A549 (cell line): Measurements from ENCODE around the gene TINAG. TPM values are rescaled to one million over a fixed set of nuclear protein-coding genes. Genes with fewer than 3 reads are reported as not detected.

ENCODE experiments used
- ATAC-seq, 2 experiments: fragments of 200-7000 bp in 1 of 2; fragments of >200 bp in 1 of 2; cut with Nextera tagmentation in 1 of 2; cut with Tn5 transposase in 1 of 2; 3 replicates each; pipeline versions ENCODE4 v1.8.0 to v1.9.1; 2018 to 2020; ENCODE audit warnings: mild to moderate bottlenecking in 1 of 2, moderate library complexity in 1 of 2
- CTCF ChIA-PET: fragments of 300-600 bp; sonication (Branson Sonifier 250); formaldehyde crosslinking; extraction: SDS; loops from one replicate; lab custom pipeline; 2021; ENCODE audit warnings: antibody characterized with exemption, inconsistent platforms; lab: Yijun Ruan, JAX
- POLR2A ChIA-PET: fragments of 350-600 bp; formaldehyde crosslinking; extraction: SDS; loops from one replicate; lab custom pipeline; 2021; ENCODE audit warnings: antibody characterized with exemption, inconsistent platforms; lab: Yijun Ruan, JAX
- DNase-seq, 2 experiments: peaks; one replicate each; pipeline versions ENCODE4 v3.0.0 to v3.0.0-alpha.2; 2011 to 2016; ENCODE audit warnings: low read depth in 1 of 2, low spot score in 1 of 2
- FAIRE-seq: peaks from 2 replicates; lab custom pipeline; 2011; peaks lifted over from hg19 to GRCh38; lab: Jason Lieb, UNC
- H3K27ac ChIP-seq, 2 experiments: fragments of >200 bp; sonication (Bioruptor Twin); formaldehyde crosslinking; 3 replicates each; pipeline ENCODE4 v1.5.1; 2016 to 2017
- H3K4me1 ChIP-seq: fragments of >200 bp; sonication (Bioruptor Twin); formaldehyde crosslinking; 3 replicates; pipeline ENCODE4 v1.6.1; 2016
- H3K4me2 ChIP-seq: fragments of >200 bp; sonication (Bioruptor Twin); formaldehyde crosslinking; 3 replicates; pipeline ENCODE4 v1.6.1; 2016
- H3K4me3 ChIP-seq: fragments of >200 bp; sonication (Bioruptor Twin); formaldehyde crosslinking; 3 replicates; pipeline ENCODE4 v1.5.1; 2016
- H3K9me3 ChIP-seq: fragments of >200 bp; sonication (Bioruptor Twin); formaldehyde crosslinking; 3 replicates; pipeline ENCODE4 v1.6.1; 2016
- CEBPB ChIP-seq, 2 experiments: fragments of >200 bp in 1 of 2; sonication (Bioruptor Twin) in 1 of 2; formaldehyde crosslinking in 1 of 2; IDR thresholded peaks; 2 replicates each; pipeline ENCODE4 v1.6.1; 2012 to 2016
- CHD4 ChIP-seq: fragments of 200-600 bp; sonication (generic); IDR thresholded peaks from 2 replicates; pipeline ENCODE4 v1.6.1; 2016; ENCODE audit warnings: antibody characterized with exemption, mild to moderate bottlenecking, borderline replicate concordance
- EHF ChIP-seq: fragments of 250-450 bp; sonication (Bioruptor Pico); IDR thresholded peaks from 2 replicates; pipeline ENCODE4 v1.5.0; 2020; ENCODE audit warnings: mild to moderate bottlenecking
- EP300 ChIP-seq, 2 experiments: fragments of >200 bp; sonication (Bioruptor Twin); formaldehyde crosslinking; IDR thresholded peaks; 2 replicates in 1 of 2; 3 replicates in 1 of 2; pipeline ENCODE4 v1.6.1; 2016 to 2017
- FOSL2 ChIP-seq, 2 experiments: fragments of 450-650 bp in 1 of 2; fragments of >200 bp in 1 of 2; sonication (Bioruptor Twin) in 1 of 2; formaldehyde crosslinking; IDR thresholded peaks; 2 replicates each; pipeline versions ENCODE4 v1.5.0 to v1.6.1; 2016 to 2020; ENCODE audit warnings: mild to moderate bottlenecking in 1 of 2, moderate library complexity in 1 of 2
- GATA3 ChIP-seq: IDR thresholded peaks from 2 replicates; pipeline ENCODE4 v1.6.1; 2012; ENCODE audit warnings: borderline replicate concordance
- HDAC2 ChIP-seq: fragments of 200-600 bp; sonication (generic); IDR thresholded peaks from 2 replicates; pipeline ENCODE4 v1.6.1; 2016
- JUNB ChIP-seq: fragments of >200 bp; sonication (Bioruptor Twin); formaldehyde crosslinking; IDR thresholded peaks from 2 replicates; pipeline ENCODE4 v1.6.1; 2016
- KDM1A ChIP-seq: fragments of 200-600 bp; sonication (generic); IDR thresholded peaks from 2 replicates; pipeline ENCODE4 v1.6.1; 2016; ENCODE audit warnings: low read depth, mild to moderate bottlenecking
- MAZ ChIP-seq: fragments of 150-350 bp; IDR thresholded peaks from 2 replicates; pipeline ENCODE4 v1.6.1; 2014; ENCODE audit warnings: antibody characterized with exemption, low read depth, low read length, borderline replicate concordance
- NPAS2 ChIP-seq: fragments of 250-450 bp; sonication (Bioruptor Pico); IDR thresholded peaks from 2 replicates; pipeline ENCODE4 v1.8.0; 2022; ENCODE audit warnings: mild to moderate bottlenecking, moderate library complexity, borderline replicate concordance
- PHF8 ChIP-seq: fragments of 200-600 bp; sonication (generic); IDR thresholded peaks from 2 replicates; pipeline ENCODE4 v1.6.1; 2016; ENCODE audit warnings: low read depth, mild to moderate bottlenecking, antibody characterized with exemption, moderate library complexity, borderline replicate concordance
- RAD21 ChIP-seq, 2 experiments: fragments of >200 bp in 1 of 2; sonication (Bioruptor Twin) in 1 of 2; formaldehyde crosslinking in 1 of 2; IDR thresholded peaks in 1 of 2; conservative IDR thresholded peaks in 1 of 2; 2 replicates in 1 of 2; 3 replicates in 1 of 2; pipeline ENCODE4 v1.6.1; 2012 to 2018; ENCODE audit warnings: inconsistent platforms in 1 of 2
- RARB ChIP-seq: fragments of 250-450 bp; sonication (Bioruptor Pico); IDR thresholded peaks from 2 replicates; pipeline ENCODE4 v1.8.0; 2021; ENCODE audit warnings: mild to moderate bottlenecking, moderate library complexity
- WGBS: methylation state at CpG from one replicate; pipeline ENCODE4 v1.1.6; 2017; ENCODE audit errors: missing lambda C conversion rate; 5-methylcytosine and 5-hydroxymethylcytosine counted together
- polyA plus RNA-seq, 4 experiments: library from polyadenylated mRNA; depleted of rRNA in 3 of 4; stranded (reverse); fragments of >200 nt; fragmentation: RNase III in 1 of 4; extraction: RNeasy Plus Mini Kit Qiagen cat#74134 plus additional on column Dnase treatment in 1 of 4; gene quantifications; 2 replicates in 3 of 4; 3 replicates in 1 of 4; pipeline ENCODE4 v1.2.3, GENCODE V29; 2011 to 2017
- TF ChIP-seq, protein P1 (sequence below): fragments of 250-450 bp; sonication (Bioruptor Pico); IDR thresholded peaks from 2 replicates; pipeline ENCODE4 v1.5.0; 2021; ENCODE audit warnings: mild to moderate bottlenecking, moderate library complexity, borderline replicate concordance
- TF ChIP-seq, protein P2 (sequence below): fragments of 200-600 bp; sonication (generic); IDR thresholded peaks from 2 replicates; pipeline ENCODE4 v1.6.1; 2016; ENCODE audit warnings: antibody characterized with exemption, mild to moderate bottlenecking, moderate library complexity

Gene TINAG
- polyA plus RNA-seq, 2 of the 4 experiments (the other 2 are of a cell fraction), result 0.04 to 0.48 TPM

DNA sequence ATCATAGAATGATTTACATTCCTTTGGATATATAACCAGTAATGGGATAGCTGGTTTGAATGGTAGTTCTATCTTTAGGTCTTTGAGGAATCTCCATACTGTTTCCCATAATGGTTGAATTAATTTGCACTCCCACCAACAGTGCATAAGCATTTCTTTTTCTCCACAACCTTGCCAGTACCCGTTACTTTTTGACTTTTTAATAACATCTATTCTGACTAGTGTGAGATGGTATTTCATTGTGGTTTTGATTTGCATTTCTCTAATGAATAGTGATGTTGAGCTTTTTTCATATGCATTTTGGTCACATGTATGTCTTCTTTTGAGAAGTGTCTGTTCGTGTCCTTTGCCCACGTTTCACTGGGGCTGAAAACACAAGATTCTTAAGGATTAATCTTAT lies 107.3 kb downstream of the TINAG start (continued):
- TF ChIP-seq PHF8, result no peak
- TF ChIP-seq CEBPB (IDR thresholded peaks at IDR 0.05), result no peak

DNA sequence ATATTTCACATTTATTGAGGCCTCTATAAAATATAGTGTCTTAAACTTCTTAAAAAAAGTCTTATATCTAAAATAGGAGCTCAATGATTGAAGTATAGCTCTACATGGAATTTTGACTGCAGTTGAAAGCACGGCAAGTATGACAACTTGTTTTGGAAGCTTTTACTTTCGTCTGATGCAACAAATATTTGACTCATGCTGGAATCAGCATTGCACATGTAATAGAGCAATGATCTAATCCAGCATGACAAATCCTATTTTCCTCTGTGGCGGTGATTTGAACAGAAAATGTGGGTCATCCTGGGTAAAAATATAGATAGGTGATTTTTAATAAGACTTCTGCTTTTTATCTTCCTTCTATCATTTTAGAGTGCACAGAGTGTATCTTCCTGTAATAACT lies 111.6 kb downstream of the TINAG start:
- Histone ChIP-seq H3K27ac (peak overlapping the region; percentile 23 to 70; a peak in 4 of 6 replicates), H3K4me3 (no peak overlapping the region), H3K4me1 (no peaks in the 10 kb centered on the region), H3K4me2 (peak overlapping the region; percentile 24), H3K9me3 (no peaks in the 10 kb centered on the region)
- TF ChIP-seq JUNB, result 0 out of 2 replicates have a peak, but pooled peaks have one; percentile 39
- TF ChIP-seq CEBPB (IDR thresholded peaks at IDR 0.05), result peak; percentile 22 to 66; a peak in 2 of 4 replicates
- TF ChIP-seq FOSL2 (IDR thresholded peaks at IDR 0.05), result peak; percentile 18; the same call in 1 of the 2 replicates
- TF ChIP-seq FOSL2 (CRISPR knock-in tag; IDR thresholded peaks at IDR 0.05), result peak; percentile 65
- TF ChIP-seq CHD4, result no peak
- 3% methylated on average over 3 of the region's 3 CpGs for WGBS
- ATAC-seq, result peak in 1 of 2 experiments; percentile 78; a peak in 2 of 6 replicates
- ChIA-PET POLR2A (no interaction called here), CTCF (interaction anchor here (0.7 to 1.3 kb wide), 2 partner anchors 104 to 434 kb away, joined by 3 to 4 read pairs; no protein-coding TSS in a partner anchor)
- peak; percentile 1 to 47 for DNase-seq
- FAIRE-seq, result no peak

DNA sequence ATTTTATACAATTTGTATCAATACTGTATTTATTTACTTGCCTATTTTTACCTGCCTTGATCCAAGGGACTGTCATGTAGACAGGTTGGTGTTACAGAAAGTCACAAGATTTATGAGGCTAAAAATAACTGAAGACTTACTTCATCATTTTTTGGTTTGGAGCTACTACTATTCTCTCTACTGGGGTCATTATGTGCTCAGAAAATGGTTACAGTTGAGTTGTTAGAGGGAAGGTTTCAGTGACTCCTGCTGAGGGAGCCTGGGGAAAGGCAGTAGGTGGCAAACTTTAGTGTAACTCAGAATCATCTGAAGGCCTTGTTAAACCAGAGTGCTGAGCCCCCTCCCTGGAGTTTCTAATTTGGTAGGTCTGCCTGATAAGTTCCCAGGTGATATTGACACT lies 118.8 kb downstream of the TINAG start:
- no peak overlapping the region for H3K27ac ChIP-seq
- CTCF ChIA-PET, result no interaction called here
- no peak overlapping the region for H3K4me3 ChIP-seq
- ATAC-seq (no peak), DNase-seq (no peak), FAIRE-seq (no peak)
- TF ChIP-seq GATA3, result no peak
- no peak for TF ChIP-seq MAZ
- TF ChIP-seq EP300 (IDR thresholded peaks at IDR 0.05), result no peak
- no peak for TF ChIP-seq NPAS2 (CRISPR knock-in tag)
- TF ChIP-seq KDM1A, result no peak
- TF ChIP-seq, protein P1, sequence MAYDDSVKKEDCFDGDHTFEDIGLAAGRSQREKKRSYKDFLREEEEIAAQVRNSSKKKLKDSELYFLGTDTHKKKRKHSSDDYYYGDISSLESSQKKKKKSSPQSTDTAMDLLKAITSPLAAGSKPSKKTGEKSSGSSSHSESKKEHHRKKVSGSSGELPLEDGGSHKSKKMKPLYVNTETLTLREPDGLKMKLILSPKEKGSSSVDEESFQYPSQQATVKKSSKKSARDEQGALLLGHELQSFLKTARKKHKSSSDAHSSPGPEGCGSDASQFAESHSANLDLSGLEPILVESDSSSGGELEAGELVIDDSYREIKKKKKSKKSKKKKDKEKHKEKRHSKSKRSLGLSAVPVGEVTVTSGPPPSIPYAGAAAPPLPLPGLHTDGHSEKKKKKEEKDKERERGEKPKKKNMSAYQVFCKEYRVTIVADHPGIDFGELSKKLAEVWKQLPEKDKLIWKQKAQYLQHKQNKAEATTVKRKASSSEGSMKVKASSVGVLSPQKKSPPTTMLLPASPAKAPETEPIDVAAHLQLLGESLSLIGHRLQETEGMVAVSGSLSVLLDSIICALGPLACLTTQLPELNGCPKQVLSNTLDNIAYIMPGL (CRISPR knock-in tag), result no peak
- TF ChIP-seq HDAC2, result no peak
- no peak for TF ChIP-seq EHF (CRISPR knock-in tag)
- TF ChIP-seq, protein P2, sequence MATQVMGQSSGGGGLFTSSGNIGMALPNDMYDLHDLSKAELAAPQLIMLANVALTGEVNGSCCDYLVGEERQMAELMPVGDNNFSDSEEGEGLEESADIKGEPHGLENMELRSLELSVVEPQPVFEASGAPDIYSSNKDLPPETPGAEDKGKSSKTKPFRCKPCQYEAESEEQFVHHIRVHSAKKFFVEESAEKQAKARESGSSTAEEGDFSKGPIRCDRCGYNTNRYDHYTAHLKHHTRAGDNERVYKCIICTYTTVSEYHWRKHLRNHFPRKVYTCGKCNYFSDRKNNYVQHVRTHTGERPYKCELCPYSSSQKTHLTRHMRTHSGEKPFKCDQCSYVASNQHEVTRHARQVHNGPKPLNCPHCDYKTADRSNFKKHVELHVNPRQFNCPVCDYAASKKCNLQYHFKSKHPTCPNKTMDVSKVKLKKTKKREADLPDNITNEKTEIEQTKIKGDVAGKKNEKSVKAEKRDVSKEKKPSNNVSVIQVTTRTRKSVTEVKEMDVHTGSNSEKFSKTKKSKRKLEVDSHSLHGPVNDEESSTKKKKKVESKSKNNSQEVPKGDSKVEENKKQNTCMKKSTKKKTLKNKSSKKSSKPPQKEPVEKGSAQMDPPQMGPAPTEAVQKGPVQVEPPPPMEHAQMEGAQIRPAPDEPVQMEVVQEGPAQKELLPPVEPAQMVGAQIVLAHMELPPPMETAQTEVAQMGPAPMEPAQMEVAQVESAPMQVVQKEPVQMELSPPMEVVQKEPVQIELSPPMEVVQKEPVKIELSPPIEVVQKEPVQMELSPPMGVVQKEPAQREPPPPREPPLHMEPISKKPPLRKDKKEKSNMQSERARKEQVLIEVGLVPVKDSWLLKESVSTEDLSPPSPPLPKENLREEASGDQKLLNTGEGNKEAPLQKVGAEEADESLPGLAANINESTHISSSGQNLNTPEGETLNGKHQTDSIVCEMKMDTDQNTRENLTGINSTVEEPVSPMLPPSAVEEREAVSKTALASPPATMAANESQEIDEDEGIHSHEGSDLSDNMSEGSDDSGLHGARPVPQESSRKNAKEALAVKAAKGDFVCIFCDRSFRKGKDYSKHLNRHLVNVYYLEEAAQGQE, result no peak
- no peak for TF ChIP-seq RARB (CRISPR knock-in tag)
- no peak for TF ChIP-seq RAD21 (conservative IDR thresholded peaks at IDR 0.05 in 1 of 2, IDR thresholded peaks at IDR 0.05 in 1 of 2)
- TF ChIP-seq PHF8, result no peak
- no peak overlapping the region for H3K4me2 ChIP-seq
- H3K4me1 ChIP-seq, result no peaks in the 10 kb centered on the region
- POLR2A ChIA-PET, result no interaction called here
- H3K9me3 ChIP-seq, result no peaks in the 10 kb centered on the region
